GM19463 (cell line): Measurements from ENCODE around the gene VPS37B.
"Not testable (repeated sequence)": the region's sequence is repeated elsewhere in the genome, so short reads cannot be mapped to it uniquely, and the experiment has no call there.

Experiments used
- ATAC-seq: cut with Tn5 transposase; IDR thresholded peaks from one replicate; pipeline ENCODE4 v1.9.1; 2021; ENCODE audit warnings: mild to moderate bottlenecking, moderate library complexity; ENCODE audit not compliant: unreplicated experiment

The VPS37B gene

DNA sequence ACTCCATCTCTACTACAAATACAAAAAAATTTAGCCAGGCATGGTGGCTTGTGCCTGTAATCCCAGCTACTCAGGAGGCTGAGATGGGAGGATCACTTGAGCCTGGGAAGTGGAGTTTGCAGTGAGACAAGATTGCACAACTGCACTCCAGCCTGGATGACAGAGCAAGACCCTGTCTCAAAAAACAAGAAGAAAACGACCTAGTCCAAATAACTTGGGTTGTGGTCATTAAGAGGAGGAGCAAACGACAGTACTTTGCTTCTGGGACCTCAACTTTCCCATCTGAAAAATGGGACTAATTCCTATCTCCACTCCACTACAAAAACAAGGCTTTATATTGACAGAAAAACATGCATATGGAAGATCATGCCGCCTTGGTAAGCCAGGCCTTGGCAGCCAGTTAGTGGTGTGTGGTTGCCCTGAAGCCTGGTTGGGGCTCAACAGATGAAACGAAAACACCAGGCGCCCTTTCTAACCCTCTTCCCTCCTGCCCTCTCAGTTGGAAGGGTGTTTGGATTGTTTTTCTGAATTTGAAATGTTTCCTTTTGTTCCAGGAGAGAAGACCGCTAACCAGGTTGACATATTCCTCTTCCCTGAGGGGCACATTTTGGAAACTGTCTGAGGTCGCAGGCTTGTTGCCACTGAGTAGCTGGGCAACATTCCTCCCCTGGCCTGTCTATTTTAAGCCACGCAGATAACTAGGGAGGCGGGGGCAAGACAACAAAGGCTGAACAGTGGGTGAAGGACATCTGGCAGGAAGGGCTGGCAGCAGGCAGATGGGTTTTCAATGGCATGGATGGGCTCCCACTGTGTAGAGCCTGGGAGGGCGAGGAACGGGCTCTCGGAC, 13.7 kb upstream of the VPS37B start:
- no peak for ATAC-seq

DNA sequence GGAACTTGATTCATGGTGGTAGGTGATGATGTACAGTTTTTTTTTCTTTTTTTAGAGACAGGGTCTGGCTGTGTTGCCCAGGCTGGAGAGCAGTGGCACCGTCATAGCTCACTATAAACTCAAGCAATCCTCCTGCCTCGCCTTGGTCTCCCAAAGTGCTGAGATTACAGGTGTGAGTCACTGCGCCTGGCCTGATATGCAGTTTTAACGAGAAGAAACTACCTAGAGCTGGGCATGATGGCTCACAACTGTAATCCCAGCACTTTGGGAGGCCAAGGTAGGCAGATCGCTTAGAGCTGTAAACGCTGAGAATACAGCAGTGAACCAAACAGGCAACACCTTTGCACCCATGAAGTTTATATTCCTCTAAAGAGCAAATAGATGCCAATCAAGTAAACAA, 13.0 kb upstream of the VPS37B start:
- no peak for ATAC-seq

DNA sequence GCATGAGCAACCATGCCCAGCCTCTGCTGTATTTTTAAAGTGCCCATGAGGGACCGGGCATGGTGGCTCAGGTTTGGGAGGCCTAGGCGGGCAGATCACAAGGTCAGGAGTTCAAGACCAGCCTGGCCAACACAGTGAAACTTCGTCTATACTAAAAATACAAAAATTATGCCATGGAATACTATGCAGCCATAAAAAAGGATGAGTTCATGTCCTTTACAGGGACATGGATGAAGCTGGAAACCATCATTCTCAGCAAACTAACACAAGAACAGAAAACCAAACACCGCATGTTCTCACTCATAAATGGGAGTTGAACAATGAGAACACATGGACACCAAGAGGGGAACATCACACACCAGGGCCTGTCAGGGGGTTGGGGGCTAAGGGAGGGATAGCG, 9.3 kb upstream of the VPS37B start:
- ATAC-seq, result not testable (repeated sequence)

DNA sequence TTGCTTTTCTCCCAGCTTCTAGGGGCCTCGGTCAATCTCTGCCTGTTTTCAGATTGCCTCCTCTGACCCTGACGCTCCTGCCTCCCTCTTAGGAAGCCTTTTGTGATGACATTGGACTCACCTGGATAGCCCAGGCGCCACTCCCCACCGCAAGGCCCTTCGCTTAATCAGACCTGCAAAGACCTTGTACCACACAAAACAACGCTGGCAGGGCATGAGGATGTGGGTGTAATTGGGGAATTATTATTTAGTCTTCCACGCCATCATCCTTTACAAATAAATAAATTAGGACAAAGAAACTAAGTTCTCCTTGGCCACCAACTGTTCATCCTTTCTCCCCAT, 7.7 kb upstream of the VPS37B start:
- no peak for ATAC-seq

DNA sequence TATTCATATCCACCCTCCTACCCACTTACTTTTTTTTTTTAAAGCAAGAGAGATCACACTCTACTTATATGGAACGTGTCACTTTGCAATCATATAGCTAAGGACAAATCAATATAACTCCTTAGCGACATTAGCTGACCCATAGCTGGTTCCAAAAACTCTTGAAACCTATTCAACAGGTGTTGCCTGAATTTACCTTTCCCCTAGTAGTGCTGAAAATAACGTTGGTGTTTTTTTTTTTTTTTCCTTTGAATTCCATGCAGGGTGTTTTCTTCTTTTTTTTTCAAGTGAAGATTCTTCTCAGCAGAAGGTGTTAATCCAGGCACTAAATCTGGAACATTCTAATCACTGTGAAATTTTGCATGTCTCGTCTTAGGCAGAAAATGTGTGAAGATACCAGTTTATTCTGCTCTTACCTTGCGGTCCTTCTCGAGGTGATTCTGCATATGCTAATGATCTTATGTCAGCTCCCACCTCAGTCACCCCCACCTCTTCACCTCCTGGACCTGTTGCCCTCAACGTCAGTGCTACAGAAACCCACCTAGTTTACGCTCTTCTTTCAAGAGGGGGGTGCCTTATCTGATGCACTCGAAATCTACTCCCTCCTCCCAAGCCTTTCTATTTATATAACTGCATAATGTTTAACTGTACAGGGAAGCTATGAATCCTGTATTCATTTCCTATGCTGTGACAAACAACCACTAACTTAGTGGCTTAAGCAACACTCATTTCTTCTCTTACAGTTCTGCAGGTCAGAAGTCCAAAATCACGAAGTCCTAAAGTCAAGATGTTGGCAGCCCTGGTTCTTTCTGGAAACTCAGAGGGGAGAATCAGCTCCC, 7.1 kb upstream of the VPS37B start:
- no peak for ATAC-seq

DNA sequence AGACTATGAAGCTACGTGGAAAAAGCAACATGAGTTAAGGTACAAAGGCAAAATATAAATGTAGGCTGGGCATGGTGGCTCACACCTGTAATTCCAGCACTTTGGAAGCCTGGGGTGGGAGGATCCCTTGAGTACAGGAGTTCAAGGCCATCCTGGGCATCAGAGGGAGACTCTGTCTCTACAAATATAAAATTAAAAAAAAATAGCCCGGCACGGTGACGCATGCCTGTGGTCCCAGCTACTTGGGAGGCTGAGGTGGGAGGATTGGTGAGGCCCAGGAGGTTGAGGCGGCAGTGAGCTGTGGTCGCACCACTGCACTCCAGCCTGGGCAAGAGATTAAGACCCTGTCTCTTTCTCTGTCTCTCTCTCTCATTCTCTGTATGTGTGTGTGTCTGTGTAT, 4.0 kb upstream of the VPS37B start:
- ATAC-seq, result no peak

DNA sequence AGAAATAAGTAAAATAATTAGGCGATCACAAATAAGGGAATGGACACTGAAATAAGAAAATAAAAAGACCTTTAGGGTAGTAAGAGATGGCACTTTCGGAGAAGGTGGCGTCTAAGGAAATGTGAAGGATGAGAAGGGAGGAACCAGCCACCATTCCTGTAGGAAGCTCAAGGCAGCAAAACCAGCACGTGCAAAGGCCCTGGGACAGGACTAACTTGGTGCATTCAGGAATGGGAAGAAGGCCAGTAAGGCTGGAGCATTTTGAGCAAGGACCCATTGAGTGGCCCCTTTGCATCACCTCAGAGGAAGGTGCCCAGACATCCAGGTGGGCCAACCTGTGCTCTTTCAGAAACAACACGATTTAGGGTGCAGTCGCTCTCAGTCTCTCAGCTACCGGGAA, 738 bp upstream of the VPS37B start:
- ATAC-seq, result no peak

DNA sequence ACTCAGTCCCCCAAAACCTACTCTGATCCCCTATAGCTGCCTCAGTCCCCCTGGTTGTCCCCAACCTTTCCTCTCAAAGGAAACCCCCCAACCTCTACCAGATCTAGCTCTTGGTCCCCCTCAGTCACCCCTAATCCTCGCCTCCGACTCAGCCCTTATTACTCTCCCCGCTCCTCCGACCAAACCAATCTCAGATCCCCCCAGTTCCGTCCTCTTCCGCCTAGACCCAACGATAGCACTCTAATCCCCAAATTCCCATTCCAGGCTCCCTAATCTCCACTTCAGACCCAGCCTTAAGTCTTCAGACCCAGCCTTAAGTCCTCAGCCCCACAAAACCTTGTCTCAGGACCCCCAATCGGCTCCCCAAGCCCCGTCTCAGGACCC, 612 bp downstream of the VPS37B start:
- no peak for ATAC-seq

DNA sequence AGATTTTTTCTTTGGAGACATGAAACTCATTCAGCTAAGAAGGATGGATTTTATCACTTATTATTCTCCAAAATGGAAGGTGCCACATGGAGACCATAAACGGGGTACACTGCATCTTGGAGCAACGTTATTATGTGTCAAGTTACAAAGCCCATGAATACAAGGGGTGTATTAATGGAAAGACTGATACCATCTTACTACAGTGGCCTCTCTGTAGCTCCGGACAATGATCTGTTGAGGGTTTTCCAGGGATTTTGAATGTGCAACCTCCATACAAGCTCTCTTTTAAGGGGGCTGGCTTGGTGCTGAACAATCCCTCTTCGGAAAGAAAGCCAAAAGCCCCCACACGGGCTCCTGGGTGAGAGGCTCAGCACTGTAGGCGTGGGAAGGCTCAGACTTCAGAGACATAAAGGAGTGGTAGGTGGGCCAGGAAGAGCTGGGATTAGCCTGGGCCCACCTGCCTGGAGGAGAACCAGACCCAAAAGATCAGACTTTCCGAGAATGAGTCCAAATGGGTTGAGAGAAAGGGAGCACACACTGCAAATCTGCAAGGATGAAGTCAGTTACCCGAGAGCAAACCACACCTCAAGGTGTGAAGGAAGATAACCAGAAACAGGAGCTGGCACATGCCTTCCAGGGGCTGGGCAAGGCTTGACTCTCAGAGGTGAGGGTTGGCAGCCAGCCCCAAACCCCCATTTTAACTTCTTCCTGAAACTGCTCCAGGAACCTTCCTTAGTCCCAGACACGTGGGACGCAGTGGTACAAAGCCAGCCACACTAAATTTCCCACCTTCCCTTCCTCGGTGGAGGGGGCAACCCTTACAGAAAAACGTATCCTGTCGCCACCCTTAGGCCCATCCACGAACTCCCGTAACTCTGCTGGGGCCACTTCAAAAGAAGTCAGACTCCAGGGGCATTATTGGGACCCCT, 1.5 kb downstream of the VPS37B start:
- ATAC-seq, result no peak

DNA sequence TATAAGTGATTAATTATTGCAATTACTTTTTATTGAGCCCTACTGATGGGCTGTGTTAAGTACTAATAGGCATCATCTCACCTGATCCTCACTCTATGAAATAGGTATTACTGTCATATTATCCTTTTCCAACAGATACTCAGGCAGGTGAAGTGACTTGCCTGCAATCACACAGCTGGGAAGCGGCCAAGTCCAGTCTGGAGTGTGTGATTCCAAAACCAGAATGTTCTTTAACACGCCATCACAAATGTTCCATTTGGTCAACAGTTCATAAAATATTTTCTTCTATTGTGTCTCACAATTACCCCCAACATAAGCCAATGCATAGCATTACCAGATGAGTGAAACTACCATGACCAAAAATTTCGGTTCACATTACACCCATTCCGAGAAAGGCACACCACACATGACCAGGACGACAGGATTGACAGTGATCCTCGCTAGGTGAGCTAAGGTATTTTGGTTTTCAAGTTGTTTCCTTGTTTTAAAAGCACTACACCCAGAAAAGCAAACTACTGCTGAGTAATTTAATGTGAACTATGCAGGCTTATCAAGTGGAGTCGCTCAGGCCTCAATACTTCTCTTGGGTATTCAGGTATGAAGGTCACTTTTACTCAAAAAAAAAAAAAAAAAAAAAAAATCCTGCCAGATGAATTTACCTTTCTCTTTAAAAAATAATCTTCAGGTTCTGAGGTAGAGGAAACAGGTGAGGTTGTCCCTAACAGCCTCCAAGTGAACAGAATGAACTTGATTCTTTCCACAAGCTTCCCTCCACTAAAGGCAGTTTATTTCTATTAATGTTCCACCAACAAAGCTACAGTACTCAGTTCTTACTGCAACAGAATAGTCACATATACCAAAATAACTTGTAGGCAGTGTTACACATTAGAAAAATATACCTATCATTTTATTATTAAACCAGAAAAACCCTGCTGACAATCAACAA, 2.4 kb downstream of the VPS37B start:
- ATAC-seq, result no peak

DNA sequence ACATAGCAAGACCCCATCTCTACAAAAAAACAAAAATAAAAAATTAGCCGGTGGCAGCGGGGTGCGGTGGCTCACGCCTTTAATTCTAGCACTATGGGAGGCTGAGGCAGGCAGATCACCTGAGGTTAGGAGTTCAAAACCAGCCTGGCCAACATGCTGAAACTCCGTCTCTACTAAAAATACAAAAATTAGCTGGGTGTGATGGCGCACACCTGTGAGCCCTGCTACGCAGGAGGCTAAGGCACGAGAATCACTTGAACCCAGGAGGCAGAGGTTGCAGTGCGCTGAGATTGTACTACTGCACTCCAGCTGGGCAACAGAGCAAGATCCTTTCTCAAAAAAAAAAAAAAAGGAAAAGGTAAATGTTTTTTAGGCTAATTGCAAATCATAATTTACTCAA, 3.2 kb downstream of the VPS37B start:
- not testable (repeated sequence) for ATAC-seq

DNA sequence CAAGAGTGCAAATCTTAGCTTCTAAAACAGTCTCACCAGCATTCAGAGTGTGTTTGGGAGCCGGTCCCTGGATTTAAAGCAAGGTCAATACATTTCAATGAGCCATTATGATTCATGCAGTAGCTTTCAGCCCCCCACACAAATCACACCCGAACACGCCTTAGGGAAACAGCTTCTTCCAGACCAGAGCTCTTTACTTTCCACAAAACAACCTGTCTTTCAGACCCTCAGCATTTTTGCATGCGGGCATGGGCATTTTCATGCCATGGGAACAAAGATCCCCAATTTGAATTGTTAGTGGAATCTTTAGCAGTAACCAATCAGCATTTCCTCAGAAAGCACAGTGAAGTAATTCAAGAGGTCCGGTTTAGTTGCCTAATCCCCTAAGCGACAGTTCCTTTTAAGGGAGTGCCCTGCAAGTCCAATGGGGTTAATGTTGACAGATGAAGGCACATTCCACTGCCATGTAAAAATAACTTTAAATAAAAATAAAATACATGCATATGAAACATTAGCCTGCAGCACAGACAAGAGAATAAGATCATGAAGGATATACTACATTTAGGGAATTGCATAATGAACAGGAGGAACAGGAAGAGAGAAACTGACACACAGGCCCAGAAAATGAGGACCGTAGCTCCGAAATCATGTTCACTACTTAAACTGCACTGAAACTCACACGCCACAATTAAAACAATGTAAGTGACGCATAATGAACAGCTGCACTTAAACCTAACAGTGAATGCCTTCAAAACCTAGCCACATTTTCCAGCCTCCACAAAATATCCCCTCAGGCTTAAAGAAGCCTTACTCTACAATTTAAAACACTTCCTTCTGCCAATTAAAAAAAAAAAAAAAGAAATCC, 4.0 kb downstream of the VPS37B start:
- ATAC-seq, result no peak

DNA sequence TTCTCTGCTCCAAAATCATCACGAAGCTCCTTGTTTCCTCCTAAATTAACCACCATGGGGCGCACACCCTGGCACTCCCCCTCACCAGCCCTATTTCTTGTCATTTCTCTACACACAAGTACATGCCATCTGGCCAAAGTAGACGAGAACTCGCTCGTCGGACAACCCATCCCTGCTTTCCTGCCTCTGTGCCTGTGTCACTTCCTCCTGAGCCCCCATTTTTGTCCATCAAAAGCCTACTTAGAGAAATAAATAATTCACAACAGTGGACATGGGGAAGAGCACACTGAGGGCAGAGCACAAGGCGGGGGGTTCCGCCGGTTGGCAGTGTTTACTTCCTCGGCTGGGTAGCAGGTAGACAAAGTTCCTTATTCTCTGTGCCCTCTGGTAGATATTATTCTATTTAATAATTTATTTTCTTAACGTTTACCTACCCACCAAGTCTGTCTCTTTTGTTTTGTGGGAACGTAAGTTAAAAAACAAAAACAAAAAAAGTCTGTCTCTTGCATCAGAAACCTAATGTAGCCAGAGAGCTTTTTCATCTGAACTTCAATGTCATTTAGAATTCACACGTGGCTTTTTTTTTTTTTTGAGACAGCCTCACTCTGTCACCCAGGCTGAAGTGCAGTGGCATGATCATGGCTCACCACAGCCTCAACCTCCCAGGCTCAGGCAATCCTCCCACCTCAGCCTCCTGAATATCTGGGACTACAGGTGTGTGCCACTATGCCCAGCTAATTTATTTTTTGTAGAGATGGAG, 6.0 kb downstream of the VPS37B start:
- no peak for ATAC-seq

DNA sequence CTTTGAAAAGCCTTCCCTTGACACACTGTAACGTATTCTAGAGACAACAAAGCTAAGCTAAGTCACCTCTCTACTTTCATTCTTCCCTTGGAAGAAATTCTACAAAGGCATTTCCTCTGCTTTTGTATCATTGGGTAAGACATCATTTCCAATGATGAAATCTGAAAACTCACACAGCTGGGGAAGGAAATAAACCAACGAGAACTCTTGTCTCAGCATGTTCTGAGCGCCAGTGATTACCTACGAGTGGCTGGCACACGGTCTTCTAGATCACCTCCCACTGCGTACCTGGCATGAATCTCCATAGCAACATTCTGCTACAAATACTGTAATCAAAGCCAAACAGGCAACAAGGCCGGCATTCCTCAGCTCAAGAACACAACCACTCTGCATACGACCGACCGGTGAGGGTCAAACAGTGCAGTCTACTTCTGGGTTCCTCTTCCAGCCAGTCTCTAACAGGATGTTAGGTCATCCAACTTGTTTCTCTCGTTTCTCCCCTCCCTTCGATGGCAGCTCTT, 7.6 kb downstream of the VPS37B start:
- ATAC-seq, result no peak

DNA sequence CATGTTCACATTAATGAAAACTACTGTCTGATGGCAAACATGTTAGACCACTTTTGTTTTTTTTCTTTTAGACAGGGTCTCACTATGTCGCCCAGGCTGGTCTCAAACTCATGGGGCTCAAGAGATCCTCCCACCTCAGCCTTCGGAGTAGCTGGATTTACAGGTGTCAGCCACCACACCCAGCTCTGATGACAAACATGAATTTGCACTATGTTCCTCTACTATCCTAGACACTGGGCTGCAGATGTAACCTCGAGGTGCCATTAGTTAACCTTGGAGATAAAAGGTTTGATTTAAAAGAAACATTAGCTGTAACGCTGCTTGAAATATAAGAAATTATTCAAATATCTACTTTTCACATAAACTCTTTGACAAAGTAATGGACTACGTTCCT, 8.1 kb downstream of the VPS37B start:
- ATAC-seq, result peak; percentile 19

DNA sequence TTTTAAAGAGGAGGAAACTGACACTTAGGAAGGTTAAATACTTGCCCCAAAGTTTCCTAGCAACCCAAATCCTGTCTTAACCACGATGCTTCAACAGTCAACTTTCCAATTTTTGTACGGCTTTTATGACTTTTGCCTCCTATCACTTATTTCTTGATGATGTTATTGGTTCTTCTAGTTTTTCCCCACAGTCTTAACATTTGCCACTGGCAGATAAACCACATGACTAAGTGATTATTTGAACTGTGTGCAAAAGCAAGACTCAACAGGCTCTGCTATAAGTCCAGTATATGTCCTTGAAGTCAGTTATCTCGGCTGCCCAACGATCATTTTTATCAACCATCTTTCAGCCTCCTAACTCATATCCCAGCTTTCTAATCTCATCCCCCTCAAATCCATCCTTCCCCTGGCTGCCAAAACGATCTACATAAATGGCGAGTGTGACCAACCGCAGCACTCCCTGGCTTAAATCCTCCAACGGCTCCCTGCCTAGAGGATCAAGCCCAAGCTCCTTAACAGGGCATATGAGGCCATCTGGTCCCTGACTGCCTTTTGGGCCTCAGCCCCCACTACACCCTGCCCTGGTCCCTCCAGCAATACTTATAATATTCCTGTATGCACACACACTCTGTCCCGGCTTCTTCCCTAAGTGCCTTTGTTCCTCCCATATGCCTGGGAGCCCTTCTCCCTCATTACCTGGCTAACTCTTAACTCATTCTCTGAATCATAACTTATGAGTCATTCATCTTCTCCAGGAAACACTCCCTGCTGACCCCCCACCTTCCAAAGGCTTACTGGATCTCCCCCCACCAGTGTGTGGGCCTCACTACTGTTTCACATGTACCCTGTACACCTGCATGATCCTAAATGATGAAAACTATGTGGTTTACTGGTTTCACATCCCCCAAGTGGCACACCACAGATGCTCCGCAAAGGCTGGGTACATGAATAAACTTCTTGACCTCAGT, 8.8 kb downstream of the VPS37B start:
- peak; percentile 88 for ATAC-seq

DNA sequence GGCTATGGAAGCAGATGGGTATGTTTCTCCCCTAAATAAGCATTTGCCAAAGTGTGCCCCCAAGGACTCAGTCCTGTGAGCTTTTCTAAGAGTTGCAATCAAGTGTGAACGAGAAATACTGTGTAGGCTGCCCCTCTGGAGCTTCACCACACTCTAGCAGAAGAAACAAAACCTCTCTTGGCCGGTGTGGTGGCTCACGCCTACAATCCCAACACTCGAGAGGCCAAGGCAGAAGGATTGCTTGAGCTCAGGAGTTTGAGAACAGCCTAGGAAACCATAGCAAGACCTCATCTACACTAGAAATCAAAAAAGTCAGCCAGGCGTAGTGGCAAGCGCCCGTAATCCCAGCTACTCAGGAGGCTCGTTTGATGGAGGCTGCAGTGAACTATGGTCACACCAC, 9.8 kb downstream of the VPS37B start:
- no peak for ATAC-seq
